H9 (cell line): ENCODE results near the gene GTF2H3. TPM values are rescaled to one million over a fixed set of nuclear protein-coding genes. Genes with fewer than 3 reads are reported as not detected.

Experiments used
- DNase-seq: peaks from one replicate; pipeline ENCODE4 v3.0.0-alpha.2; 2017
- H2AFZ ChIP-seq: one replicate; pipeline ENCODE4 v1.6.1; 2013; ENCODE audit warnings: mild to moderate bottlenecking, low read length, control low read depth, moderate library complexity
- H2AK5ac ChIP-seq: 2 replicates; pipeline ENCODE4 v1.6.1; 2013; ENCODE audit warnings: low read length, control low read depth, mixed read lengths; ENCODE audit not compliant: insufficient read length
- H2BK120ac ChIP-seq: one replicate; pipeline ENCODE4 v1.6.1; 2013; ENCODE audit warnings: low read depth, mild to moderate bottlenecking, low read length, control low read depth, inconsistent platforms; ENCODE audit not compliant: poor library complexity, severe bottlenecking
- H2BK12ac ChIP-seq: 2 replicates; pipeline ENCODE4 v1.6.1; 2013; ENCODE audit warnings: low read length, control low read depth, mixed read lengths, low read depth; ENCODE audit not compliant: insufficient read length
- H2BK15ac ChIP-seq: 2 replicates; pipeline ENCODE4 v1.6.1; 2013; ENCODE audit warnings: low read depth, low read length, control low read depth
- H2BK20ac ChIP-seq: one replicate; pipeline ENCODE4 v1.6.1; 2013; ENCODE audit warnings: low read depth, mild to moderate bottlenecking, low read length, control low read depth, inconsistent platforms; ENCODE audit not compliant: poor library complexity, severe bottlenecking
- H2BK5ac ChIP-seq: 2 replicates; pipeline ENCODE4 v1.6.1; 2013; ENCODE audit warnings: low read length, control low read depth, mixed read lengths; ENCODE audit not compliant: insufficient read length
- H3K14ac ChIP-seq: 2 replicates; pipeline ENCODE4 v1.6.1; 2013; ENCODE audit warnings: low read length, control low read depth; ENCODE audit not compliant: insufficient read depth
- H3K18ac ChIP-seq: 2 replicates; pipeline ENCODE4 v1.6.1; 2013; ENCODE audit warnings: low read depth, mild to moderate bottlenecking, mixed read lengths, low read length, control low read depth; ENCODE audit not compliant: insufficient read length
- H3K23ac ChIP-seq: 2 replicates; pipeline ENCODE4 v1.6.1; 2013; ENCODE audit warnings: low read length, control low read depth, mixed read lengths, low read depth; ENCODE audit not compliant: insufficient read length
- H3K23me2 ChIP-seq: 2 replicates; pipeline ENCODE4 v1.6.1; 2013; ENCODE audit warnings: low read depth, mild to moderate bottlenecking, mixed read lengths, low read length, control low read depth; ENCODE audit not compliant: insufficient read length, poor library complexity, severe bottlenecking
- H3K27ac ChIP-seq: 2 replicates; pipeline ENCODE4 v1.5.1; 2013; ENCODE audit warnings: low read length, control low read depth, mixed read lengths, low read depth; ENCODE audit not compliant: insufficient read length
- H3K27me3 ChIP-seq: 2 replicates; pipeline ENCODE4 v1.6.1; 2013; ENCODE audit warnings: low read length, control low read depth, inconsistent platforms; ENCODE audit not compliant: insufficient read depth
- H3K4ac ChIP-seq: 2 replicates; pipeline ENCODE4 v1.6.1; 2013; ENCODE audit warnings: low read depth, mild to moderate bottlenecking, control low read depth, inconsistent platforms, low read length, moderate library complexity
- H3K4me1 ChIP-seq: 2 replicates; pipeline ENCODE4 v1.6.1; 2013; ENCODE audit warnings: low read length, control low read depth, inconsistent platforms; ENCODE audit not compliant: insufficient read depth
- H3K4me2 ChIP-seq: 2 replicates; pipeline ENCODE4 v1.6.1; 2013; ENCODE audit warnings: low read length, control low read depth, mixed read lengths; ENCODE audit not compliant: insufficient read length, insufficient read depth
- H3K56ac ChIP-seq: 2 replicates; pipeline ENCODE4 v1.6.1; 2013; ENCODE audit warnings: low read depth, mild to moderate bottlenecking, mixed read lengths, low read length, control low read depth; ENCODE audit not compliant: insufficient read length
- H3K79me1 ChIP-seq: 2 replicates; pipeline ENCODE4 v1.6.1; 2013; ENCODE audit warnings: low read depth, mild to moderate bottlenecking, moderate library complexity, low read length, control low read depth, inconsistent platforms; ENCODE audit not compliant: insufficient read depth, poor library complexity, severe bottlenecking
- H3K79me2 ChIP-seq: 2 replicates; pipeline ENCODE4 v1.6.1; 2013; ENCODE audit warnings: low read length, control low read depth, inconsistent platforms; ENCODE audit not compliant: insufficient read depth
- H3K9ac ChIP-seq: 2 replicates; pipeline ENCODE4 v1.6.1; 2013; ENCODE audit warnings: low read length, control low read depth, mixed read lengths; ENCODE audit not compliant: insufficient read length; ENCODE audit errors: extremely low read depth
- H3K9me3 ChIP-seq: one replicate; pipeline ENCODE4 v1.6.1; 2013; ENCODE audit warnings: low read depth, low read length, inconsistent platforms; ENCODE audit not compliant: control insufficient read depth
- H3T11ph ChIP-seq: one replicate; pipeline ENCODE4 v1.6.1; 2013; ENCODE audit warnings: mild to moderate bottlenecking, low read length, control low read depth, inconsistent platforms
- H4K20me1 ChIP-seq: one replicate; pipeline ENCODE4 v1.6.1; 2013; ENCODE audit not compliant: control insufficient read depth, insufficient read length, insufficient read depth
- H4K5ac ChIP-seq: 2 replicates; pipeline ENCODE4 v1.6.1; 2013; ENCODE audit warnings: low read depth, mild to moderate bottlenecking, mixed read lengths, low read length, control low read depth; ENCODE audit not compliant: insufficient read length
- H4K8ac ChIP-seq: replicated peaks from 2 replicates; pipeline ENCODE4 v1.6.1; 2013; ENCODE audit warnings: low read length, control low read depth, mixed read lengths, low read depth; ENCODE audit not compliant: insufficient read length
- H4K91ac ChIP-seq: 2 replicates; pipeline ENCODE4 v1.6.1; 2013; ENCODE audit warnings: low read depth, mild to moderate bottlenecking, moderate library complexity, mixed read lengths, low read length, control low read depth; ENCODE audit not compliant: insufficient read length
- H3K27ac Mint-ChIP-seq, 3 experiments: 2 replicates in 2 of 3; 3 replicates in 1 of 3; pipeline ENCODE4 v1.8.0; 2020 to 2021; ENCODE audit warnings: mixed read lengths in 3 of 3, mild to moderate bottlenecking in 1 of 3, moderate library complexity in 1 of 3
- H3K27me3 Mint-ChIP-seq: 2 replicates; pipeline ENCODE4 v1.8.0; 2021; ENCODE audit warnings: low read depth, mild to moderate bottlenecking, moderate library complexity, mixed read lengths
- H3K36me3 Mint-ChIP-seq, 3 experiments: 2 replicates in 2 of 3; 3 replicates in 1 of 3; pipeline ENCODE4 v1.8.0; 2020 to 2021; ENCODE audit warnings: low read depth in 3 of 3, mixed read lengths in 3 of 3; ENCODE audit not compliant: insufficient read depth in 1 of 3
- H3K4me1 Mint-ChIP-seq, 2 experiments: 2 replicates each; pipeline ENCODE4 v1.8.0; 2020; ENCODE audit warnings: mixed read lengths in 2 of 2
- H3K4me3 Mint-ChIP-seq, 2 experiments: 2 replicates in 1 of 2; 3 replicates in 1 of 2; pipeline ENCODE4 v1.8.0; 2020 to 2021; ENCODE audit warnings: mild to moderate bottlenecking in 2 of 2, mixed read lengths in 2 of 2, moderate library complexity in 1 of 2
- H3K9me3 Mint-ChIP-seq, 2 experiments: 2 replicates in 1 of 2; 3 replicates in 1 of 2; pipeline ENCODE4 v1.8.0; 2020; ENCODE audit warnings: mild to moderate bottlenecking in 2 of 2, mixed read lengths in 2 of 2, moderate library complexity in 1 of 2
- total RNA-seq: library from RNA; stranded (reverse); gene quantifications from 2 replicates; pipeline ENCODE4 v1.2.1, GENCODE V29; 2021
- TF ChIP-seq, protein P1 (sequence below): fragments of 200-600 bp; sonication (generic); conservative IDR thresholded peaks from 3 replicates; pipeline ENCODE4 v1.8.0; 2021; ENCODE audit warnings: antibody characterized with exemption, mild to moderate bottlenecking

GTF2H3 gene
- total RNA-seq, 1 experiment from 2014 or later: 39.2 TPM

DNA sequence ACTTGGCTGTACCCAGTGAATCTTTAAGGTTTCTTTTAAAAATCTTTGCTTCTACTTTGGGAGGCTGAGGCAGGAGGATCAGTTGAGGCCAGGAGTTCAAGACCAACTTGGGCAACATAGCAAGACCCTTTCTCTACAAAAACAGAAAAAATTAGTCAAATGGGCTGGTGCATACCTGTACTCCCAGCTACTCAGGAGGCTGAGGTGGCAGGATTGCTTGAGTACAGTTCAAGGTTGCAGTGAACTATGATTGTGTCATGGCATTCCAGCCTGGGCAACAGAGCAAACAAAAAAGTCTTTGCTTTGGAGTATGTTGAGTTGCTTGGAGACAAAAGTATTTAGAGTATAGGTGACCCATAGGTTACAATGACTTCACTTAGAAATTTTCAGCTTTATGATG lies 37.9 kb upstream of the GTF2H3 start:
- no peak overlapping the region for H2BK15ac ChIP-seq
- no peak overlapping the region for H2BK5ac ChIP-seq
- no peak overlapping the region for H2BK20ac ChIP-seq
- Mint-ChIP-seq H3K4me3 (no peak overlapping the region), H3K9me3 (no peaks in the 10 kb centered on the region), H3K27me3 (no peaks in the 10 kb centered on the region), H3K27ac (no peak overlapping the region), H3K4me1 (peaks cover under 1 to 1% of the 10 kb centered on the region in 2 experiments; a peak in 3 of 4 replicates), H3K36me3 (peaks cover 27 to 64% (median 44%) of the 10 kb centered on the region in 3 experiments; a peak in 6 of 7 replicates)
- TF ChIP-seq, protein P1, sequence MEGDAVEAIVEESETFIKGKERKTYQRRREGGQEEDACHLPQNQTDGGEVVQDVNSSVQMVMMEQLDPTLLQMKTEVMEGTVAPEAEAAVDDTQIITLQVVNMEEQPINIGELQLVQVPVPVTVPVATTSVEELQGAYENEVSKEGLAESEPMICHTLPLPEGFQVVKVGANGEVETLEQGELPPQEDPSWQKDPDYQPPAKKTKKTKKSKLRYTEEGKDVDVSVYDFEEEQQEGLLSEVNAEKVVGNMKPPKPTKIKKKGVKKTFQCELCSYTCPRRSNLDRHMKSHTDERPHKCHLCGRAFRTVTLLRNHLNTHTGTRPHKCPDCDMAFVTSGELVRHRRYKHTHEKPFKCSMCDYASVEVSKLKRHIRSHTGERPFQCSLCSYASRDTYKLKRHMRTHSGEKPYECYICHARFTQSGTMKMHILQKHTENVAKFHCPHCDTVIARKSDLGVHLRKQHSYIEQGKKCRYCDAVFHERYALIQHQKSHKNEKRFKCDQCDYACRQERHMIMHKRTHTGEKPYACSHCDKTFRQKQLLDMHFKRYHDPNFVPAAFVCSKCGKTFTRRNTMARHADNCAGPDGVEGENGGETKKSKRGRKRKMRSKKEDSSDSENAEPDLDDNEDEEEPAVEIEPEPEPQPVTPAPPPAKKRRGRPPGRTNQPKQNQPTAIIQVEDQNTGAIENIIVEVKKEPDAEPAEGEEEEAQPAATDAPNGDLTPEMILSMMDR: no peak
- no peak overlapping the region for H2AK5ac ChIP-seq
- H3K4ac ChIP-seq: no peak overlapping the region
- no peak overlapping the region for H3K9ac ChIP-seq
- no peak overlapping the region for H4K91ac ChIP-seq
- no peak overlapping the region for H3K56ac ChIP-seq
- H3K4me2 ChIP-seq: no peak overlapping the region
- no peak overlapping the region for H4K8ac ChIP-seq
- H3K79me2 ChIP-seq: 0 out of 2 replicates have a peak, but pooled peaks cover 2% of the 10 kb centered on the region
- H3K79me1 ChIP-seq: peaks cover 6% of the 10 kb centered on the region
- no peaks in the 10 kb centered on the region for H3K9me3 ChIP-seq
- H3K4me1 ChIP-seq: no peaks in the 10 kb centered on the region
- H4K20me1 ChIP-seq: no peaks in the 10 kb centered on the region
- H3K27me3 ChIP-seq: no peaks in the 10 kb centered on the region
- H3K23ac ChIP-seq: no peak overlapping the region
- no peak overlapping the region for H3K18ac ChIP-seq
- no peaks in the 10 kb centered on the region for H3K23me2 ChIP-seq
- DNase-seq: no peak
- no peak overlapping the region for H2BK120ac ChIP-seq
- H3K27ac ChIP-seq: no peak overlapping the region
- no peak overlapping the region for H3K14ac ChIP-seq
- no peak overlapping the region for H3T11ph ChIP-seq
- no peak overlapping the region for H4K5ac ChIP-seq
- H2AFZ ChIP-seq: no peak overlapping the region
- no peak overlapping the region for H2BK12ac ChIP-seq
